Measurements from ENCODE around the gene HES6. TPM values are rescaled to one million over a fixed set of nuclear protein-coding genes. Genes with fewer than 3 reads are reported as not detected.

HES6 gene
- polyA plus RNA-seq, 10 donors = 11.3 to 19.6 (median 13.8) TPM

- no peak for DNase-seq
These were observed 15.8 kb upstream of the HES6 start for GRCh38 chr2:238255636-238256035.

GRCh38 chr2:238255151-238255551, 15.3 kb upstream of the HES6 start:
- no peak for DNase-seq

- no peak for DNase-seq
These were observed 14.4 kb upstream of the HES6 start for GRCh38 chr2:238254095-238254723.

- DNase-seq = no peak
These were observed 13.2 kb upstream of the HES6 start for GRCh38 chr2:238252766-238253630.

GRCh38 chr2:238251986-238252385, 12.1 kb upstream of the HES6 start:
- DNase-seq = no peak

GRCh38 chr2:238251331-238251730, 11.5 kb upstream of the HES6 start:
- no peak for DNase-seq

- no peak for DNase-seq
These were observed 11.1 kb upstream of the HES6 start for GRCh38 chr2:238250896-238251295.

GRCh38 chr2:238247841-238248453, 8.1 kb upstream of the HES6 start:
- no peak for DNase-seq

- no peak for DNase-seq
These were observed 7.4 kb upstream of the HES6 start for GRCh38 chr2:238247002-238247822.

- no peak for DNase-seq
These were observed 4.3 kb upstream of the HES6 start for GRCh38 chr2:238244151-238244550.

GRCh38 chr2:238243496-238244076, 3.7 kb upstream of the HES6 start:
- DNase-seq = no peak

- no peak for DNase-seq
These were observed 3.1 kb upstream of the HES6 start for GRCh38 chr2:238242731-238243495.

GRCh38 chr2:238241970-238242369, 2.1 kb upstream of the HES6 start:
- no peak for DNase-seq

- DNase-seq = peak; percentile 76 to 85 (median 79)
These were observed 1.2 kb upstream of the HES6 start for GRCh38 chr2:238240757-238241711.

- DNase-seq = no peak
These were observed 335 bp downstream of the HES6 start for GRCh38 chr2:238239543-238239862.

- peak in 1 of 3 donors; percentile 53 for DNase-seq
These were observed 884 bp downstream of the HES6 start for GRCh38 chr2:238238766-238239542.

GRCh38 chr2:238238311-238238765, 1.5 kb downstream of the HES6 start:
- no peak for DNase-seq

- no peak for DNase-seq
These were observed 2.3 kb downstream of the HES6 start for GRCh38 chr2:238237431-238238135.

All from muscle of back (tissue), 11 donors.